ENCODE results near the gene RASAL1. TPM values are rescaled to one million over a fixed set of nuclear protein-coding genes. Genes with fewer than 3 reads are reported as not detected.

The RASAL1 gene
- polyA plus RNA-seq, 1 donor (not counting 4 experiments of a cell fraction or from before 2014, with no cell fraction given) = 0.05 TPM

GRCh38 chr12:113113397-113113796 is 22.2 kb downstream of the RASAL1 start:
- H3K27me3 ChIP-seq (ENCODE audit: control insufficient read depth, extremely low read depth, insufficient read depth, low read length) = peaks cover 17% of the 10 kb centered on the region
- FAIRE-seq (no peak), DNase-seq (ENCODE audit: low read depth, low spot score) (no peak)
- no peak overlapping the region for H3K4me2 ChIP-seq (ENCODE audit: control insufficient read depth, extremely low read depth, insufficient read depth, low read depth, low read length)
- no peaks in the 10 kb centered on the region for H3K4me1 ChIP-seq (ENCODE audit: control insufficient read depth, extremely low read depth, insufficient read depth, low read length)
- no peaks in the 10 kb centered on the region for H3K9me3 ChIP-seq (ENCODE audit: control insufficient read depth, low read depth, low read length)
- no peaks in the 10 kb centered on the region for H3K79me2 ChIP-seq (ENCODE audit: control insufficient read depth, insufficient read depth, low read length)
- H2AFZ ChIP-seq (ENCODE audit: control insufficient read depth, low read length) = no peak overlapping the region
- no peak overlapping the region for H3K27ac ChIP-seq (ENCODE audit: control insufficient read depth, insufficient read depth, low read length)
- H4K20me1 ChIP-seq (ENCODE audit: control insufficient read depth, extremely low read depth, insufficient read depth, low read length) = no peaks in the 10 kb centered on the region
- dilution Hi-C loops (cut with MboI; ENCODE audit: extremely low pct_ligation_motif_present, low sequenced_read_pairs) = no loop called here
- TF ChIP-seq EZH2 (IDR thresholded peaks at IDR 0.05; ENCODE audit: low read length) (no peak), CTCF (optimal IDR thresholded peaks at IDR 0.05 in 1 of 3, IDR thresholded peaks at IDR 0.05 in 1 of 3, conservative IDR thresholded peaks at IDR 0.05 in 1 of 3; ENCODE audit: extremely low read depth in 1 of 3, insufficient read depth in 2 of 3, low read length in 3 of 3) (no peak)
- no peak overlapping the region for H3K9ac ChIP-seq (ENCODE audit: control insufficient read depth, extremely low read depth, insufficient read depth, low read length)
- H3K4me3 ChIP-seq (ENCODE audit: control insufficient read depth in 2 of 3, extremely low read depth in 1 of 3, insufficient read depth in 2 of 3, low read depth in 1 of 3, low read length in 3 of 3) = no peak overlapping the region
- no peaks in the 10 kb centered on the region for H3K9me1 ChIP-seq (ENCODE audit: control insufficient read depth, extremely low read depth, insufficient read depth, low read length)
- H3K36me3 ChIP-seq (ENCODE audit: control insufficient read depth in 2 of 2, extremely low read depth in 1 of 2, insufficient read depth in 2 of 2, low read length in 2 of 2) = no peaks in the 10 kb centered on the region

GRCh38 chr12:113112043-113112899 is 23.3 kb downstream of the RASAL1 start:
- no peak overlapping the region for H3K27ac ChIP-seq (ENCODE audit: control insufficient read depth, insufficient read depth, low read length)
- no peak overlapping the region for H3K4me3 ChIP-seq (ENCODE audit: control insufficient read depth in 2 of 3, extremely low read depth in 1 of 3, insufficient read depth in 2 of 3, low read depth in 1 of 3, low read length in 3 of 3)
- FAIRE-seq = no peak
- no peaks in the 10 kb centered on the region for H4K20me1 ChIP-seq (ENCODE audit: control insufficient read depth, extremely low read depth, insufficient read depth, low read length)
- H3K79me2 ChIP-seq (ENCODE audit: control insufficient read depth, insufficient read depth, low read length) = no peaks in the 10 kb centered on the region
- H3K9me3 ChIP-seq (ENCODE audit: control insufficient read depth, low read depth, low read length) = no peaks in the 10 kb centered on the region
- no peak for DNase-seq (ENCODE audit: low read depth, low spot score)
- no peak overlapping the region for H3K9ac ChIP-seq (ENCODE audit: control insufficient read depth, extremely low read depth, insufficient read depth, low read length)
- H2AFZ ChIP-seq (ENCODE audit: control insufficient read depth, low read length) = no peak overlapping the region
- no peaks in the 10 kb centered on the region for H3K4me1 ChIP-seq (ENCODE audit: control insufficient read depth, extremely low read depth, insufficient read depth, low read length)
- H3K9me1 ChIP-seq (ENCODE audit: control insufficient read depth, extremely low read depth, insufficient read depth, low read length) = no peaks in the 10 kb centered on the region
- no peaks in the 10 kb centered on the region for H3K36me3 ChIP-seq (ENCODE audit: control insufficient read depth in 2 of 2, extremely low read depth in 1 of 2, insufficient read depth in 2 of 2, low read length in 2 of 2)
- TF ChIP-seq EZH2 (IDR thresholded peaks at IDR 0.05; ENCODE audit: low read length) (no peak), CTCF (optimal IDR thresholded peaks at IDR 0.05 in 1 of 3, IDR thresholded peaks at IDR 0.05 in 1 of 3, conservative IDR thresholded peaks at IDR 0.05 in 1 of 3; ENCODE audit: extremely low read depth in 1 of 3, insufficient read depth in 2 of 3, low read length in 3 of 3) (no peak)
- peaks cover 17% of the 10 kb centered on the region for H3K27me3 ChIP-seq (ENCODE audit: control insufficient read depth, extremely low read depth, insufficient read depth, low read length)
- dilution Hi-C loops (cut with MboI; ENCODE audit: extremely low pct_ligation_motif_present, low sequenced_read_pairs) = no loop called here
- H3K4me2 ChIP-seq (ENCODE audit: control insufficient read depth, extremely low read depth, insufficient read depth, low read depth, low read length) = no peak overlapping the region

All from keratinocyte (primary cell).